ENCODE results near the gene SLAIN1.

Gene SLAIN1

DNA sequence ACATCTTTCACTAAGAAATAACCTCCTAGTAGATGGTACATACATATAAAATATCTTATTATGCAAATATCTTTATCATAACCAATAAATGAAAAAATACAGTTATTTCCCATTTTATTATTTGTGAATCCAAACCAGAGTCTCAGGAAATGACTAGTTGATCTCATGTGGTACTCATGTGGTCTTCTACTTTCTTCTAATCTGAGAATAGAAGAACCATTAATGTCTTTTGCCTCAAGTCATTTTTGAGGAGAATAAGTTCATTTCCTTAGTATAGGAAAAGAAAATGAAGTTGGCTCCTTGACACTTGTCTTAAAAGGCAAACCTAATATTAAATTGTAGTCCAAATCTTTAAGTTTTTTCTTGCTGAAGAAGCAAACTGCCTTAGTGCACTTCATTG, 114.5 kb downstream of the SLAIN1 start:
- no peak overlapping the region for H3K27ac ChIP-seq
- TF ChIP-seq, protein P1, sequence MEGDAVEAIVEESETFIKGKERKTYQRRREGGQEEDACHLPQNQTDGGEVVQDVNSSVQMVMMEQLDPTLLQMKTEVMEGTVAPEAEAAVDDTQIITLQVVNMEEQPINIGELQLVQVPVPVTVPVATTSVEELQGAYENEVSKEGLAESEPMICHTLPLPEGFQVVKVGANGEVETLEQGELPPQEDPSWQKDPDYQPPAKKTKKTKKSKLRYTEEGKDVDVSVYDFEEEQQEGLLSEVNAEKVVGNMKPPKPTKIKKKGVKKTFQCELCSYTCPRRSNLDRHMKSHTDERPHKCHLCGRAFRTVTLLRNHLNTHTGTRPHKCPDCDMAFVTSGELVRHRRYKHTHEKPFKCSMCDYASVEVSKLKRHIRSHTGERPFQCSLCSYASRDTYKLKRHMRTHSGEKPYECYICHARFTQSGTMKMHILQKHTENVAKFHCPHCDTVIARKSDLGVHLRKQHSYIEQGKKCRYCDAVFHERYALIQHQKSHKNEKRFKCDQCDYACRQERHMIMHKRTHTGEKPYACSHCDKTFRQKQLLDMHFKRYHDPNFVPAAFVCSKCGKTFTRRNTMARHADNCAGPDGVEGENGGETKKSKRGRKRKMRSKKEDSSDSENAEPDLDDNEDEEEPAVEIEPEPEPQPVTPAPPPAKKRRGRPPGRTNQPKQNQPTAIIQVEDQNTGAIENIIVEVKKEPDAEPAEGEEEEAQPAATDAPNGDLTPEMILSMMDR (conservative IDR thresholded peaks at IDR 0.05) = no peak

All from VCaP (cell line).